Amniotic epithelial cell (primary cell): ENCODE measurements around the gene ZNF823.

Experiments
- DNase-seq: peaks from one replicate; pipeline ENCODE4 v3.0.0-alpha.2; 2010; ENCODE audit warnings: low read depth

ZNF823 gene

DNA sequence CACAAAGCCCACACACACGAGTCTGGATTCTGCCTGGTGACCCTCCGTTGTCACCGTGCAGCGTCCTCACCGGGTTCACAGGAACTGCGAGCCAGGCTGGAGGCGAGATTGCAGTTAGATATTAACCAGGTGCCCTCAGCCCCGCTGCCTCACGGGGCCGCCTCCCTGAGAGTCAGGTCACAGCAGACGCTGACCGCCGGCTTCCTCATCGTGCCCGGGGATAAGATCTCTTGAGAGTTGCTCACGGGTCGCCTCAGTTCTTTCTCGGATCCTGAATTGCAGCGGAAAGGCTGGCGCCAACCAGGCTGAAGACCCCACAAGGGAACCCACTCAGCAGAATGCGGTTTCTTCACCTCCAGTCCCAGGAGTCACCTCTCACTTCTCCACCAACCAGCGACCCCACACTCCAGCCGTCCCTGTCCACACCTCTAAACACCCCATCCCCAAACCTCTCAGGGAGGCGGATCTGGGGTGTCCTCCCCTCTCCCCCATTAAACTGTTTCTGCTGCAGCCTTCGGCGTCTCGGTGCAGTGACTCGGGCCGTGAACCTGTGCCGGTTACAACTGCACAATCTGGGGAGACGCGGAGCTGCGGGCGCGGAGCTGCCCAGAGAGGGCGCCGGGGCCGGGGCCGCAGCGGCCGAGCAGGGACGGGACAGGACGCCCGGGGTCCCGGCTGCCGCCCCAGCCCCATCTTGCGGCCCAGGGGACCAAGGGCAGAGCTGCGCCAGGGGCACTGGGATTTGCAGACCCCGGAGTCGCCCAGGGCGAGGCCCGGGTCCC lies 591 bp downstream of the ZNF823 start:
- peak; percentile 39 for DNase-seq

DNA sequence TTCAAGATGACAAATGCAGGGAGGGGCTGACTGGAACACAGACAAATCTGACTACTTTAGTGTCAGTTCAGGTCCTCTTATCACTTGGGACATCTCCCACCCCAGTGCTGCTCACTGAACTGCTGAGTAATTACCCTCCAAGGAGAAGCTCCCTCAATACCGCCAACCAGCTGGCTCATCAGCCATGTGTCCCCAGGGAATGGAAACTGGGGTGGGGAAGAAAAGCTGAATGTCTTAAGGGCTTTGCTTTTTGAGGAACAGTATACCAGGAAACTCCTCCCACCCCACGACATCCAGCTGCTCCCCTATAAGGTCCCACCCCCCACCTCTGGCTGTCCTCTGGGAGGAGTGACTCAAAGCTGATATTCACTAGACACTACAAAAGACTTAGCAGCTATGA lies 2.0 kb downstream of the ZNF823 start:
- no peak for DNase-seq

DNA sequence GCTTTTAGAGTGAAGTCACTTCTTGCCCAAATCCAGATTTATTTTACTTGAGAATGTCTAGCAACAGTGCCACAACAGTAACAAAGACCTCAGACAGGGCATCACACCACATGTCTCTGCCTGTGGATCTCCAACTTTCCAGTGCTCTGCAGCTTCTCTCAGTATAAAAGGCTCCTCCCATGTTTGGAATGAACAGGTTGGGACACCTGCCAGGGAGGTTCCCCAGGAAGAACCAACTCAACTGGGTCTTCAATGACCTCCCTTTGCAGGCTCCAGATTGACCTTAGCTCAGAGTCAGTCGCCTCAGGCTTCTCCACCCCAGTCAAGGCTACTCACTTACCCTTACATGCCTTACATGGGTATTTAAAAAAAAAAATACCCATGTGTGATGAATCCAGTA lies 3.4 kb downstream of the ZNF823 start:
- no peak for DNase-seq

DNA sequence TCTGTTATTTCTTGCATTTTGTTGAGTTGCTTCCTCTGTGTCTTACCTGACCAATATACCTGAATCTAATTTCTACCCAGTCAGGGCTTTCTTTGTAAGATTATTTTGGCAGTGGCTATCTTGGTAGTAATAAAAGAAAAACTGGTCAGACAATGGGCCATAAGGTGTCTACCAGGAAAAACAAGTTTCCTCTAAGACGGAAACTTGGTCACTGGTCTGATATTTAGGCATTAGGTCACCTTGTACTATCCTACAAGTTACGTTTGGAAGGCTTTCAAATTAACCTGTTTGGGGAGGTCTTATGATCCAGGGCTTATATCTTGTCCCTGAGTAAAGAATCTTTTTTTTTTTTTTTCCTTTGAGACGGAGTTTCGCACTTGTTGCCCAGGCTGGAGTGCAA lies 9.2 kb downstream of the ZNF823 start:
- no peak for DNase-seq

DNA sequence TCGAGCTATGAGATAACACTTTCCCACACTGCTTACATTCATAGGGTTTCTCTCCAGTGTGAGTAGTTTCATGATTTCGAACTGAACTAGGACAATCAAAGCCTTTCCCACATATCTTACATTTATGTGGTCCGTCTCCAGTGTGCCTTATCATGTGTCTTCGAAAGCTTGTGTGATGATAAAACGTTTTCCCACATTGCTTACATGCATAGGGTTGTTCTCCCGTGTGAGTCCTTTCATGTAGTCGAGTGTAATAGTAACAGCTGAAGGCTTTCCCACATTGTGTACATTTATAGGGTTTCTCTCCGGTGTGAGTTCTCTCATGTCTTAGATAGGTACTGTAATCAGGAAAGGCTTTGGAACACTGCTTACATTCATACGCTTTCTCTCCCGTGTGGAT lies 16.3 kb downstream of the ZNF823 start:
- peak; percentile 9 for DNase-seq

DNA sequence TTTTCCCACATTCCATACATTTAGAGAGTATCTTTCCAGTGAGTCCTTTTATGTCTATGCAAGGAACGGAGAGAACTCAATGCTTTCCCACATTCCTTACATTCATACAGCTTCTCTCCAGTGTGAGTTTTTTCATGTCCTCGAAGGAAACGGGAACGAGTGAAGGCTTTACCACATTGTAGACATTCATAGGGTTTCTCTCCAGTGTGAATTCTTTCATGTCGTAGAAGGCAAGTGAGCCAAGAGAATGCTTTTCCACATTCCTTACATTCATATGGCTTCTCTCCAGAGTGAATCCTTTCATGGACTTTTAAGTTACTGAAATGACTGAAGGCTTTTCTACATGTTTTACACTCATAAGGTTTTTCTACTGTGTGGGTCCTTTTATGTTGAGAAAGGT lies 17.1 kb downstream of the ZNF823 start:
- no peak for DNase-seq

DNA sequence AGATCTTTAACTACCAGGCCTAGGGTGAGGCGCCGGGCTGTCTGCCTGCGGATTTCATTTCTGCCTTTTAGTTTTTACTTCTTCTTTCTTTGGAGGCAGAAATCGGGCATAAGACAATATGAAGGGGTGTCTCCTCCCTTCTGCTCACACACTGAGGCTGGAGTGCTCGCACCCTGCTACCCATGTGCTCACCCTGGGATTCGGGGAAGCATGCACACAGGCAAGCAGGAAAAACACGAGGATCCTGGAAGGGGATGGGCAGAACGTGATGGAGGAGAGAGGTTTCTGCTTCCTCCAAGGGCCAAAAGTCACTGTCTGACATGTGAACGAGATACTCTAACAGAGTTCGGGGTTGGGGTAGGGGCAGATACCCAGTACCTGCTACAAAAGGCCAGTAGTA lies 28.4 kb downstream of the ZNF823 start:
- DNase-seq, result no peak

DNA sequence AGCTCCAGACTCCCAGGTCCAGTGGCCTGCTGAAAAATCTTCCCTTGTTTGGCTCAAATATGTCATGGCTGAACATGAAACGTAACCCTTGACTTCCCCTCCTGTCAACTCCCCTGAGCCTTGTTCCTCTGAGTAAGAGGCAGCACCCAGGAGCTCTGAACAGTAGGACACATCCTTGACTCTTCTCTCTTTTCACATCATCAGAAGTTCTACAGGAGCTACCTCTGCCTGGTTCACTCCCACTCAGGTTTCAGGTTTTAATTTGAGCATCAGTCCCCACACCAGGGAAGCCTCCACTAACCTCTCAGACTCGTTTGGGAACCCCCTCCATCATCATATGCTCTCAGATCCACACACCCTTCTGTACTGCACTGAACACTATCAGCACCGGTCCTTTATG lies 30.3 kb downstream of the ZNF823 start:
- no peak for DNase-seq

DNA sequence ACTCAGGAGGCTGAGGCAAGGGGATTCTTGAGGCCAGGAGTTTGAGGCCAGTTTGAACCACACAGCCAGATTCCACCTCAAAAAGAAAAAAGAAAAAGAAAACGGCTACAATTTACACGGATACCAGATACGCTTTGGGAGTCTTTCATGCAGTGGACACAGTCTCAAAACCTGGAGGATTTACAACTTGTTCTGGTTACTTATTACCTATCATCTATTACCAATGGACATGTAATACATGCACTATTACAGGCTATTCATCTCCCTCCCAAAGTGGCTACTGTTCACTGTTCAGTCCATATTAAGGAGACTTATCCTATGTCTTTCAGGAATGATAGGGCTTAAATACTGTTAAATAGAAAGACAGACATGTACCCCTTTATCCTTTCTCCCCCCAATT lies 33.3 kb downstream of the ZNF823 start:
- no peak for DNase-seq

DNA sequence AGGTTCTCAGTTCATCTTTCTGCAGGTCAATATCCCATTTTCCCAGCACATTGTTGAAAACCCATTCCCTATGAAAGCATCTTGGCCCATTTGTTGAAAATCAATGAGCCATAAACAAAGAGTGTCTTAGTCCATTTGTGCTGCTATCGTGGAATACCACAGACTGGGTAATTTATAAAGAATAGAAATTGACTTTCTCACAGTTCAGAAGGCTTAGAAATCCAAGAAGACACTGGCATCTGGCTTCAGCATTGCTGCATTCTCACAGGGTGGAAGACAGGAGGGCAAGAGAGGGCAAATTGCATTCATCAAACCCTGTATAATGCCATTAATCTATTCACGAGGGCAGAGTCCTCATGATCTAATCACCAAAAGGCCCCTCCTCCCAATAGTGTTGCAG lies 34.1 kb downstream of the ZNF823 start:
- no peak for DNase-seq

DNA sequence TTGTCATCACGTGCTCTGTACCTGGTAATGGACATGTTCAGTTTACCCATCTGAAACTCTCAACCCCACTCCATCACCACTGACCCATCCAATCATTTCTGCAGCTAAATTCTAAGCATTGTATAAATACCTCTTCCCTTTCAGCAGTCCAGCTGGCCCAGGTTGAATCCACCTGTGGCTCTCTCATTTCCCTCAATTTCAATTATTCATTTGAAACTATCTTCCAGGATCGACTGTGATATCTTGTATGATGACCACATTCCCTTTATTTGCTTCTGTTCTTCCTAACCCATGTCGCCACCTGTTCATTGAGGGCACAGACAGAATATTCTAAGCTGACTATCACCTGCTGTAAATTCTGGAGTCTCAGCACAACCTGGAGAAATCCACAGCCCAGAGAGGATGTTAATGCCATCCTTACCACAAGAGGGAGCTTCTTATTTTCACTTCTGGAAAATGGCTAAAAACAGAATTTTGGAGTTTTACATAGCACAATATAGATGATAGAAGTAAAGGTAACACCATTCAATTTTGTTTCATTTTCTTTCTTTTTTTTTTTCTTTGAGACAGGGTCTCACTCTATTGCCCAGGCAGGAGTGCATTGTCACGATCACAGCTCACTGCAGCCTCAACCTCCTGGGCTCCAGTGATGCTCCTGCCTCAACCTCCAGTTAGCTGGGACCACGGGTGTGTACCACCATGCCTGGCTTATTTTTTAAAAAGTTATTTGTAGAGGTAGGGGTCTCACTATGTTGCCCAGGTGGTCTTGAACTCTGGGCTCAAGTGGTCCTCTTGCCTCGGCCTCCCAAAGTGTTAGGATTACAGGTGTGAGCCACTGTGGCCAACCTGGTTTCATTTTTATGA lies 38.6 kb downstream of the ZNF823 start:
- peak; percentile 40 for DNase-seq

DNA sequence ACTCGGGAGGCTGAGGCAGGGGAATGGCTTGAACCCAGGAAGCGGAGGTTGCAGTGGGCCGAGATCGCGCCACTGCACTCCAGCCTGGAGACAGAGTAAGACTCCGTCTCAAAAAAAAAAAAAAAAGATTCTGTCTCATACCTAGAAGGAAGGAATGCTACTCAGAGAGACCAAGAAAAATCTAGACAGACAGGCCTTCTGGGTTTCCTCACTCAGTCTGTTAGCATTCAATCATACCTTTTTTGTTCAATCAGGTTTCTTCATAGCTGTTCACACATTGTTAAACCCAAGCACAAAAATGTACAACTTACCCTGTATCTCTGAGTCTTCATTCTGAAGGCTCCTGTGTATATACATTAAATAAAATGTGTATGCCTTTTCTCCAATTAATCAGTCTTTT lies 40.5 kb downstream of the ZNF823 start:
- no peak for DNase-seq

DNA sequence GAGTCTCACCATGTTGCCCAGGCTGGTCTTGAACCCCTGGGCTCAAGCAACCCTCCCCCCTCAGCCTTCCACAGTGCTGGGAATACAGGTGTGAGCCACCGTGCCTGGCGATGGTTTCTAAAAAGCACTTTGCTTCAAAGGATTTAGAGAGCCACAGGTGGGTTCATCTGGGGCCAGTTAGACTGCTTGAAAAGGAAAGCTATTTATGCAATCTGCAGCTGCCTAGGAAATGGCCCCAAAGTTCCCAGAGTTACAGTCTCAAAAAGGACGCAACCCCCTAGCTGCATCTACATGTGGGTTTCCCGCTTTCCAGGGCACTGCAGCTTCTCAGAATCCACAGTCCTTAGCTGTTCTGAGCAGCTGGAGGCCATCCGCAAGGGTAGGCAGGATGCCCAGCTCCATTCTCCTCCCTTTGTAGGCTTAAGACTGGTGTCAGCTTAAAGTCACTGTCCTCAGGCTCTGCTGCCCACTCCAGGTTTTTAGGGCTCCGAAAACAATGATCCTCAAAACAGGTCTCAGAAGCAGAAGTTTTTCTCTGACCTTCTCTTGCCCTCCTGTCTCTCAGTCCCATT lies 41.4 kb downstream of the ZNF823 start:
- no peak for DNase-seq

DNA sequence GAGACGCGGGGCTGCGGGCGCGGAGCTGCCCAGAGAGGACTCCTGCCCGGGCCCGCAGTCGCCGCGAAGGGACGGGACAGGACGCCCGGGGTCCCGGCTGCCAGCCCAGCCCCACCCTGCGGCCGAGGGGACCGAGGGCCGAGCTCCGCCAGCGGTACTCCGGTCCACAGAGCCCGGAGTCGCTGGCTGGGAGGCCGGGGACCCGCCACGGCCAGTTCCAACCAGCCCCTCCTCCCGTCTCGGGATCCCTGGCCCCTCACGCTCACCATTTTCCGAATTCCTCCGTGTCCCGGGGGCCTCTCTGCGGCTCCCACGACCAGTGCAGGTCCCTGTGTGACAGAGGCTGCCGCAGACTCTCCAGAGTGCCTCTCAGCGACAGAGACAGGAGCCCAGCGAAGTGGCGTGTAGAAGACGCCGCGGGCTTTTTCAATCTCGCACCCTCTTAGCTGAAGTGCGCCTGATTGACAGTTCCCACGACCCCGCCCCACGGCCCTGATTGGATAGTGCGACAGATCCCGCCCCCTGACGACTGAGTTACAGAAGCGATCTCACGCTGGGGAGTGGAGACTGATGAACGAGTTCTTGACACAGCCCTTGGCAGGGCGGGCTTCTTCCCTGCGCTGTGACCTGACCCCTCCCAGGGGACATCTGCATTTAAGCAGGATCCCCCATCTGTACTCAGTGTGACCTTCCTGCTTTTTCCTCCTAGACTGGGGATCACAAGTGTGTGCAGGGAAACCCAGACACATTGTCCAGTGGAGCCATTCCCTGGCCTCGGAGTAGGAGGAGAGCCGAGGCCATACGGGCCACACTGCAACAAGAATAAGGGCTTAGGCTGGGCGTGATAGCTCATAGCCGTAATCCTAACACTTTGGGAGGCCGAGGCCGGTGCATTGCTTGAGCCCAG lies 44.0 kb downstream of the ZNF823 start:
- peak; percentile 81 for DNase-seq

DNA sequence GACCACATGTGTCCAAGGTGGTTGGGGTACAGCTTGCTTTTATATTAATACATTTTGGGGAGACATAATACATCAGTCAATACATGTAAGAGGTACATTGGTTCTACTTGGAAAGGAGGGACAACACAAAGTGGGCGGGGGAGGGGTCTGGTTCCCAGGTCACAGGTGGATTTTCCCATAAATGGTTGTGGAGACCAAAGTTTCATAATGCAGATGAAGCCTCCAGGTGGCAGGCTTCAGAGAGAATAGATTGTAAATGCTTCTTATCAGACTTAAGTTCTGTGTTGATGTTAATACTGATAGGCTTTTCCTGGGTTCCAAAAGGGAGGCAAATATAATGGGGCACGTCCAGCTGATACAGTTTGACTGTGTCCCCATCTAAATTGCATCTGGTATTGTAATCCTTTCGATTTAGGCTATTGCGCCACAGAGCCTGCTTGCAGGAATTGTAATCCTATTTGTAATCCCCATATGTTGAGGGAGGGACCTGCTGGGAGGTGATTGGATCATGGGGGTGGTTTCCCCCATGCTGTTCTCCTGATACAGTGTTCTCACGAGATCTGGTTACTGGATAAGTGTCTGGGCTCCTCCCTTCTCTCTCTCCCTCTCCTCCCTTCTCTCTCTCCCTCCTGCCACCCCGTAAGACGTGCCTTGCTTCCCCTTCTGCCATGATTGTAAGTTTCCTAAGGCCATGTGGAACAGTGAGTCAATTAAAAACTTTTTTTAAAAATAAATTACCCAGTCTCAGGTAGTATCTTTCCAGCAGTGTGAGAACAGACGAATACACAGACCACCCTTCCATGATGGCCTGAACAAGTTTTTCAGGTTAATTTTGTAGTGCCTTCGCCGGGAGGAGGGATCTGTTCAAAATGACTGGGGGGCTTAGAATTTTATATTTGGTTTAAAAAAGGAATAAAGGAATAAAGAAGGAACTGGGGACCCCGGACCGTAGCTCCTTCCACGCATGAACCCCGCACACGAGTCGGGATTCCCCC lies 44.9 kb downstream of the ZNF823 start:
- DNase-seq, result peak; percentile 58

DNA sequence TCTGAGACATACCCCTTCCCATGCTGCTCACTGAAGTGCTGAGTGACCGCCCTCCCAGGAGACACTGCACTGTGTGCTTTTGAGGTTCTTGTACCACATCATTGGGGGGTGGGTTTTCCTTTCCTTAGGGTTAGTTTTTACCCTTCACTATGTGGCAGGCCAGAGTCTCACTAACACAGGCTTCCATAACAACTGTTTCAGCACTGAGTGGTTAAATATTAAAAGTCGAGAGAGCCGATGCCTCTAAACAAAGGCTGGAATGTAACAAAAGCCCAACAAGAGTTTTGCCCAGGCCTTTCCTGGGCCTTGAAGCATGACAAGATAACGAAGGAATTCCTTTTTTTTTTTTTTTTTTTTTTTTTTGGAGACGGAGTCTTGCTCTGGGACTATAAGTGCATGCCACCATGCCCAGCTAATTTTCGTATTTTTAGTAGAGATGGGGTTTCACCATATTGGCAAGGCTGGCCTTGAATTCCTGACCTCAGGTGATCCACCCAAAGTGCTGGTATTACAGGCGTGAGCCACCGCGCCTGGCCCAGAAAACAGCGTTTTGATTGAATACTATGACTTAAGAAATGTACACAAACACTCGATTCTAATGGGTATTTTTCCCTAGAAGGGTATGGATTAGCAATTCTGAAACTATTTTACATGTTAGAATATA lies 46.5 kb downstream of the ZNF823 start:
- no peak for DNase-seq

DNA sequence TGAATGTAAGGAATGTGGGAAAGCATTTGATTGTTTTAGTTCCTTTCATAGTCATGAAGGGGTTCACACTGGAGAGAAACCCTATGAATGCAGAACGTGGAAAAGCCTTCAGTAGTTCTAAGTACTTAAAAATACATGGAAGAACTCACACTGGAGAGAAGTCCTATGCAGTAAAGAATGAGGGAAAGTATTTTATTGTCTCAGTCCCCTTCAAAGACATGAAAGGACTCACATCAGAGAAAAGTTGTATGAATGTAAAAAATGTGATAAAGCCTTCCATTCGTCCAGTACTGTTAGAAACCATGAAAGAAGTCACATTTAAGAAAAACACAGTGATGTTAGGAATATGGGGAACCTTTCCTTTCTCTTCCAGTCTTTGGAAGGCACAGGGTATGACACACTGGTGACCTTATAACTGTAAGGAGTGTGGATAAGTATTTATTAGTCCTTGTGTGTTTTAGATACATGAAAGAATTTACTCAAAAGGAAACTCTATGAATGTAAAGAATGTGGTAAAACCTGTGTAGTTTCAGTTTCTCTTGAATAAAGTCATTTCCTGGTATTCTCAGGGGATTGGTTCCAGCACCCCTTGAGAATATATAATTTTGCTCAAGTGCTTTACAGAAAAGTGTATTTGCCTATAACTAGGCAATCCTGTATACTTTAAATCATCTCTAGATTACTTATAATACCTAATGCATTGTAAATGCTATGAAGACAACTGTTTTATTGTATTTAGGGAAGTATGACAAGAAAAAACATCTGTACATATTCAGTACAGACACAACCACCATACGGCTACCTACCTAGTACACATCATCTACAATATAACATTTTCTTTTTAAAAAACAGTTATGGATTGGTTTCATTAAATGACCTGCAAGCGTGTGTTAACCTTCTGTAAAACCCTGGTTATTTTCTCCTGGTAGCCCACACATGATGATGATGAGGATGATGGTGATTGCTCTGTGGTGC lies 52.8 kb downstream of the ZNF823 start:
- no peak for DNase-seq

DNA sequence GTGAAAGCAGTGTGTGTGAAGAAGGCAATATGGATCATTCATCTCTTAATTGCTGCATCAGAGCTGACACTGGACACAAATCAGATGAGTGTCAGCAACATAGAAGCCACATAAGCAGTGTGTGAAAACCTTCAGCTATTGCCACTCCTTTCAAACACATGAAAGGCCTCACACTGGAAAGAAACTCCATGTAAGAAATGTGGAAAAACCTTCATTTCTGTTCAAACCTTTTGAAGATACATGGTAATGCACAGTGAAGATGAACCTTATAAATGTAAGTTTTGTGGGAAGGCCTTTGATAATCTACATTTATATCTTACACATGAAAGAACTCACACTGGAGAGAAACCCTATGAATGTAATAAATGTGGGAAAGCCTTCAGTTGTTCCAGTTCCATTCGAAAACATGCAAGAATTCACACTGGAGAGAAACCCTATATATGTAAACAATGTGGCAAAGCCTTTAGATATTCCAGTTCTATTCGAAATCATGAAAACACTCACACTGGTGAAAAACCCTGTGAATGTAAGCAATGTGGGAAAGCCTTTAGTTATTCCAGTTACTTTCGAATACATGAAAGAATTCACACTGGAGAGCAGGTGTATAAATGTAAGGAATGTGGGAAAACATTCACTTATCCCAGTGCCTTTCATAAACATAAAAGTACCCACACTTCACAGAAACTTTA lies 53.6 kb downstream of the ZNF823 start:
- DNase-seq, result no peak
